HG03064 (cell line): ENCODE measurements around the gene MATCAP1.
A peak's percentile ranks its signal among the peaks of the same experiment; 100 is the strongest.

Experiments
- ATAC-seq: cut with Tn5 transposase; IDR thresholded peaks from one replicate; pipeline ENCODE4 v1.9.1; 2021; ENCODE audit warnings: low read depth; ENCODE audit not compliant: unreplicated experiment

MATCAP1 gene

DNA sequence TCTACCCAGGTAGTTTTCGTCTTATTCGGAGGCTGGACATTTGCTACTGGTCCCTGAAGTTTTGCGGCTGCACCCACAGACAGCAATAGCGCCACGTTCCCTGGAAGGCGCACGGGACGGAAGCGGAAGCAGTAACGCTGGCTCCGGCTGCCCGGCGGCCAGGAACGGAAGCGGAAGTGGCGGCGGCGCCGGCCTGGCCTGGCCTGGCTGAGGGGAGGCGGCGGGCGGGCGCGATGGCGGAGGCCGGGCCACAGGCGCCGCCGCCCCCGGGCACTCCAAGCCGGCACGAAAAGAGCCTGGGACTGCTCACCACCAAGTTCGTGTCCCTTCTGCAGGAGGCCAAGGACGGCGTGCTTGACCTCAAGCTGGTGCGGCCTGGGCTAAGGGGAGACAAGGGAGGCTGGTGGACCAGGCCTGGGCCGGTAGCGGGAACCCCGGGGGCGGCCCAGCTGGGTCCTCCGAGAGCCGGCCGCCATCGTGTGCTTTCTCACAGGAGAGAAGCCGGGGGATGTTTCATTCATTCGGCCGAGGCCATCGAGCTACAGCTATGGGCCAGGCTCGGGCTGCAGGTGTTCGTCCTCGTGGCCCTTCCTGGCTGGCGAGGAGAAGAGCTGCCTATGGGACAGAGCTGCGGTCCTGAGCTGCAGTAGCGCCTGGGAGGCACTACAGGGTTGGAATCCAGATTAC lies 8.4 kb upstream of the MATCAP1 start, which contains the start of gene E2F4:
Gene E2F4 (plus strand): TSS at position 161 of the 687 bp plus-strand sequence. CDS start 73 bp downstream, at position 234.
- no peak for ATAC-seq

DNA sequence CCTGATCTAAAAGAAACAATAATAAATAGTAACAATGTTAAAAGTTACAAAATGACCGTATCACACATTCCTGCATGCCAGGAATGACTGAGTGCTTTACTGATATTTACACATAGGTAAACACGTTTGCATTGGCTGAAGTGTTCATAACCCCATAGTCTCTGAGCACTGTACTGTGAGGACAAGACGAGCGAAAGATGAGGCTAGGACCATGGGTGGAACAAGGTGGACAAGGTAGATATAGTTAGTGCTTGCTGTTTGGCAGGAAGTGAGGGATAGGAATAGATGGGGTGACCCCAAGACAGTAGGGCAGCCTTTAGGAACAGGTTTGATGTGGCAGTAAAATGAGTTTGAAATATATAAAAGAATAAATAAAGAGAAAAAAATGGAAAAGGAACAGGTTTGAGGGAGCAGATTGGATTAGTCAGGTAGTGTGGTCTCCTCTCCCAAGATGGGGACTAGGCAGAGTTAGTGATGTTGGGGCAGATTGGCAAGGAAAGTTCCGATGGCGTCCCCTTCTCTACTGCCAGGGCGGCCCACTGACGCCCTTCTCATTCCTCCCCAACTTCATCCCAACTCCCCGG lies 7.7 kb upstream of the MATCAP1 start:
- ATAC-seq: no peak

DNA sequence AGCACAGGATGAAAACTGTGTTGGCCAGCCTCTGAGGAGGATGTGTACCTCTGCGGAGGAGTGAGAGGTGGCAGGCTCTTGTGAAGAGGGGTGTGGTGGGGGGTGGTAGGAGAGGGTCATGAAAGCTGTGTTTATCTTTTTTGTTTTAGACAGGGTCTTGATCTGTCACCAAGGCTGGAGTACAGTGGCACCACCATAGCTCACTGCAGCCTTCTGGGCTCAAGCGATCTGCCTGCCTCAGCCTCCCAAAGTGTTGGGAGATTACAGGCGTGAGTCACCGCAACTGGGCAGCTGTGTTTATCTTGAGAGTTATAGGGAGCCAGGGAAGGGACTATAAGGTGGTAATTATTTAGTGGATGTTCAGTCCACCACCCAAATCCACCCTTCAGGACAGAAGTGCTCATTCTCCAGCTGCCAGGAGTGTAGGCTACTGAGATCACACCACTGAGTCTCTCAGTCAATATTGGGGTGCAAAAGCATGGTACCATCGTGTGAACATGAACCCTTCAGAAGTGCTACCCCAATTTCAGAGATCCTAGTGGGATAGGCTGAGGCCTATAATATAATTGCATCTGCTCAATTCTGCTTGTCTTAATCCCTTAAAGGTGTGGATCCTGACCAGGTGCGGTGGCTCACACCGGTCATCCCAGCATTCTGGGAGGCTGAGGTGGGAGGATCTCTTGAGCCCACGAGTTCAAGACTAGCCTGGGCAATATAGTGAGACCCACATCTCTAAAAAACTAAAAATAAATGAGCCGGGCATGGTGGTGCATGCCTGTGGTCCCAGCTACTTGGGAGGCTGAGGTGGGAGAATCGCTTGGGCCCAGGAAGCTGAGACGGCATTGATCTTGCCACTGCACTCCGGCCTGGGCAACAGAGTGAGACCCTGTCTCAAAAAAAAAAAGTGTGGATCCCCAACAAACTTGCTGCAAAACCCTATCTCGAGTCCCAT lies 7.0 kb upstream of the MATCAP1 start:
- no peak for ATAC-seq

GRCh38 chr16:67190041-67190440 lies 6.3 kb upstream of the MATCAP1 start, which contains the start of gene EXOC3L1:
TSS of gene EXOC3L1 (minus strand) at chr16:67190136. CDS start at chr16:67189676, 460 bp downstream.
- ATAC-seq: no peak

DNA sequence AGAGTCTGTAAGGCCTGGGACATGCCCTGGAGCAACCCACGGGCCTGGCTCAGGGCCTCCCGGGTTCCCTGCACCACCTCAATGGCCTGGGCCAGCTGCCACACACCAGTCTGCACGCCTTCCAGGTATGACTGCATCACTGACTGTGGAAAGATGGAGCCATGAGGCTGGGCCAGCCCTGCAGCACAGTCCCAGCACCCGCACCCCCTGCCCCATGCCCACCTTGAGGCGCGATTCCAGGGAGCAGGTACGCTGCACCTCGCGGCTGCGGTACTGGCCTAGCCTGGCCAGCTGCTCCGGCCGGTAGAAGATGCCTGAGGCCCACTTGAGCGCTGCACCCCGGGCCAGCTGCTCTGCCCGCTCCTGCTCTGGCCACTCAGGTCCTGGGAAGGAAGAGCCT lies 5.0 kb upstream of the MATCAP1 start:
- no peak for ATAC-seq

DNA sequence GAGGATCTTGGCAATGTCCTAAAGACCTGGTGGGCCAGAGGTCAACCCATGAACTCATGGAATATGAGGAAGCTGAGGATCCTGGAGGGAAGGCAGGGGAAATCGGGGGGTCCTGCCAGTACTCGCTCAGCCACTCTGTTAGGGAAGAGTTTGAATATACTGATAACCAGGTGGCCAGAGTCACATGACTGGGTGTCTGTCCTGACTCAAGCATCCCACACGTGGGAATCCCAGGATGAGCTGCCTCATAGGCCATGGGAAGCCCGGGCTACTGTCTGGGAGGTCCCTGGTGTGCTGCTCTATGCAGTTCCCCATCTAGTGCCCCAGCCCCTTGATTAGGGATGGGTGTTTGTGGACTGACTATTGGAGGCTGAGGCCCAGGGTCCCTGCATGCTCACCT lies 4.6 kb upstream of the MATCAP1 start:
- no peak for ATAC-seq

DNA sequence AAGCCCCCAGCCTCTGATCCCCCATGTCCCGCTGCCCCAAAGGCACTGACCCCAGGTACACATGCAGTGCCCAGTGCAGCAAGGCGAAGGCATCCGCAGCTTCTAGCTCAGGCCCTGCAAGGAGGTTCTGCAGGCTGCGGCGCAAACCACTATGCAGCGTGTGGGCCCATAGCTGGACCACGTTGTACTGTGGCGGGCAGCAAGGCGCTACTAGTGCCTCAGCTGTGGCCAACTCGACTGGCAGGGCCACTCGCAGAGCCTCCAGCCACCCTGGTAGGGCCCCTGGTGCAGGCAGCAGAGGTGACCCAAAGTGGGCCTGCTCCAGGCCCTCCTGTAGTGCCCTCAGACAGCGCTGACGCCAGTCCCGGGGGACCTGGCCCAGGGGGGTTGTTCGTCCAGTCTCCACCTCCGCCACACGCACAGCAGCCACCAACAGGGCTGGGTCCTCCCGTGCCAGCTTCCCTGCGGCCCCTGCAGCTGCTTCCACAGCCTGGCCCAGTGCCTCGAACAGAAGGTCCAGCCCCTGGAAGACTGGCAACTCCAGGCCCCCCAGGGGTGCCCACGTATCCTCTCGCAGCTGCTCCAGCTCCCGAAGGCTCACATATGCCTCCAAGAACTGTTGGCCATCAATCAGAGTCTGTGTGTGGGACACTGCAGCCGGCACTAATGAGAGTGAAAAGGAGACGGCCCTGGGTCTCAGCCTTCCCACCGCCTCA lies 3.6 kb upstream of the MATCAP1 start:
- ATAC-seq: no peak

DNA sequence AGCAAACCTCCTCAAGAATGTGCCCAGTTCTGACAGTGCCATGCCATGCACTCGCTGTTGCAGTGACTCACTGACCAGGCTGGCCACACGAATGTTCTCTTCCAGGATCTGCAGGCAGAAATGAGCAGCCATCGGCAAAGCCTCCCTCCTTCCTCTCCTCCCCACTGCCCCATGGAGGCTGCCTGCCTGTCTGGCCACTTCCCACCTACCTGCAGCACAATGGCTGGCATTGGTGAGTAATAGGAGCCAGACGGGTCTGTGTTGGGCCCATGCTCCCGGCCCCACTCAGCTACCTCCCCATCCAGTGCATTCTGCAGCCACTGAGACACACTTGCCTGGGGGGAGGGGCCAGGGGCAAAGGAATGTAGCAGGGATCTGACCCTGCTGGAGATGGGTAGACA lies 2.8 kb upstream of the MATCAP1 start:
- ATAC-seq: no peak

DNA sequence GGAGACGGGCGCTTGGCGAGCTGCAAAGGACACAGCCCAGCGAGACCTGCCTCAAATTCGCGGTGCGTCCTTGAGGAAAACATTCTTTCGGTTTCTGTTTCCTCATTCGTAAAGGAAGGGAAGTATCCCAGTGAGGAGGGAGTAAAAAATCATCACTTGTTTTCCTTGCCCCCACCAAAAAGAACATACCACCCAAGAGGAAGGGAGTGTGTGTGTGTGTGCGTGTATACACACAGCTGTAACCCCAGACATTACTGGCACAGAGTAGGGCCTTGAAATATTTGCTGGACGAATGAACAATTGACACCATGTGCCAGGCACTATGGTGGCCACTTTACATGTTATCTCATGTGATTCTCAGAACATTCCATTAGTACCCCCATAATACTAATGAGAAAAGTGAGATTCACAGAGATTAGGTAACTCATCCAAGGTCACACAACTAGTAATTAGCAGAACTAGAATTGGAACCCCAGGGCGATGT lies 1.9 kb upstream of the MATCAP1 start:
- ATAC-seq: no peak

DNA sequence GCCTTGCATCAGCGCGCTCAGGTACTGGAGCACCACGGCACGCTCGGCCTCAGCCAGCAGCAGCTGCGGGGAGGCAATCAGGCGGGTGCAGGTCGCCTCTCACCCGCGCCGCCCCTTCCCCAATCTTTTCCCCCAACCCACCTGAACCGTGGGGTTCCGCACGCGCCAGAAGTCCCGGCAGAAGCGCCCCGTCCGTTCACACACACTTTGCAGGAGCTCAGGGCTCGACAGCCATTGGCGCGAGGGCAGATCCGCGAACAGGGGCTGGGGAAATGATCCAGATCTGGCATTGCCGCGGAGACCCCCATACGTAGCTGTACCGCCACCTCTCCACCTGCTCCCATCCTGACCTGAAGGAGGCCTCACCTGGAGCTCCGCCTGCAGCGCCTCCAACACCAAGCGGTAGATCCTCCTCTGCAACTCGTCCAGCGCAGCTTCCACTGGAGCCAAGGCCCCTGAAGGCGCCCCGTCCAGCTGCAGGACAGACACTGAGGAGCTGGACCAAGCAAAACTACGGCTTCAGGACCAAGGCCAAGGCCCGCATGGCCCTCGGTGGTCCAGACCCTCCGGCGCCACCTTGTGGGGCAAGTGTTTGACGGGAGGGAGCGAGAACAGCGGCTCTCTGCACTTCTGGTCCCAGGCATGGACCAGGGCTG lies 1.4 kb upstream of the MATCAP1 start:
- ATAC-seq: no peak

GRCh38 chr16:67184453-67184994 lies 761 bp upstream of the MATCAP1 start:
- ATAC-seq: peak; percentile 10

DNA sequence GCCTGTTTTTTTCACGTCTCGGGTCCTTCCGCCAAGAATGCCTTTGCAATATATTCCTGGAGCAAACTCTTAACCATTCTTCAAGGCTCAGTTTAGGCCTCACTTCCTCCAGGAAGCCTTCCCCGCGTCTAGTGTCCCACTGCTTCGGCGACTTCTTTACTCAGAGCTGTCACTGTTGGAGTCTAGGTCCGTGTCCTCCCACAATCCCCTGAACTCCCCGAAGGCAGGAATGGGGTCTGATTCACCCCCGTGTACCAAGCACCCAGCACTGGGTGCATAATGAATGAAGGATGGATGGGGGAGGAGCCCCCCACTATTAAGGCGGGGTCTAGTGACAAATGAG lies 508 bp downstream of the MATCAP1 start:
- no peak for ATAC-seq

DNA sequence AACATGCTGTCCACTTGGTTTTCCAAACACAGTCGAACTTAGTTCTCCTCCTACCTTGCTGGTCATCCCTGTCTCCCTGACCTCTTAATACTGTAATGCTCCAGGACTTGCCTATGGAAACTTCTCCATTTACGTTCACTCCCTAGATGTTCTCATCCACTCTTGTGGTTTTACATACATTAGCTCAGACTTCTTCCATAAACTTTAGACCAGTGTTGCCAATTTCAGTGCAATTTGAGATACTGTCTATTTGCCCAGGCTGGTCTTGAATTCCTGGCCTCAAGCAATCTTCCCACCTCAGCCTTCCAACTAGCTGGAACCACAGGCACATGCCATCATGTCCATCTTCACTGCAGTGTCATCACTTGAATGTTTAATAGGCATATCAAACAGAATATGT lies 1.5 kb downstream of the MATCAP1 start:
- ATAC-seq: no peak

DNA sequence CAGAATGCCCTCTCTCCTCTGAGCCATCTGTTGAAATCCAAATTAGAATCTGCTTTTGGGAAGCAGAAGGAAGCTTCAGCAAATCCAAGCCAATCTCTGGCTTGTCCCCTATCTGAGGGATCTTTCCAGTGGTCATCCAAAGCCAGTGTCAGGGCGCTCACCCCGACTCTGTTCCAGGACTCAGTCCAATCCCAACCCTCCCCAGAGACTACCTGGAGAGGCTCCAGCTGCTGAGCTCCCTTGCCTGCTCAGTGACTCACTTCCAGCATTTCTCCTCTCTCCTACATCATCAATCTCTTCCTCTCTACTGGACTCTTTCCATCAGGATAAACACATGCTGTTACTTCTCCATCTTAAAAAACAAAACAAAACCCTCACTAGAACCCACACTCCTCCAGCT lies 2.4 kb downstream of the MATCAP1 start:
- no peak for ATAC-seq

- no peak for ATAC-seq
Observed at GRCh38 chr16:67180166-67180565, 3.6 kb downstream of the MATCAP1 start.

GRCh38 chr16:67179421-67180080 lies 4.2 kb downstream of the MATCAP1 start:
- ATAC-seq: no peak

- no peak for ATAC-seq
Observed at GRCh38 chr16:67177743-67178699, 5.7 kb downstream of the MATCAP1 start.

DNA sequence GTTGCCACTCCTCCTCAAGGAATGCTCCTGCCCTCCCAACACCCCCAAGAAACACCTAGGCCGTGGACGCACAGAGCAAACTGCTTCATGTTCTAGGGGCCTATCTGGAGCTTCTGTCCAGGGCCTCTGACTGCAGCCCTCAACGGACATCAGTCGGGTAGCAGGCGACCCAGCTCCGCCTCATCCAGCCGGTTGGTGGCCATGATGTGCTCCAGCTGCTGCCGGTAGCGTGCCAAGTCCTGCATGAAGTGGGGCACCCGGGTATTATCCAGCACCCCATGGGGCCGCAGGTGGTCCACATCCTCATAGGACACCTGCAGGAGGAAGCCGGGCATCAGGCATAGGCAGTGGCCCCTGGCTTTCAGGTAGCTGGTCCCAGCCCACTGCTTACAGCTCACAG lies 7.1 kb downstream of the MATCAP1 start:
- ATAC-seq: no peak
